Uterus (tissue), 4 donors: ENCODE results near the gene ETS1. TPM values are rescaled to one million over a fixed set of nuclear protein-coding genes. Genes with fewer than 3 reads are reported as not detected.

Experiments used
- DNase-seq, 2 donors: peaks; one replicate each; pipeline ENCODE4 v3.0.0-alpha.2; 2019 to 2020
- H3K27ac ChIP-seq, 2 donors: fragments of 200-600 bp; sonication (generic); 1 replicate in 1 of 2; 2 replicates in 1 of 2; pipeline ENCODE4 v1.5.1; 2016 to 2018
- H3K27me3 ChIP-seq, 2 donors: fragments of 200-600 bp; sonication (generic); one replicate each; pipeline ENCODE4 v1.5.1; 2018 to 2019; ENCODE audit warnings: control low read depth in 1 of 2
- H3K36me3 ChIP-seq, 2 donors: fragments of 200-600 bp; sonication (generic); one replicate each; pipeline ENCODE4 v1.5.1; 2019; ENCODE audit warnings: control low read depth in 1 of 2
- H3K4me1 ChIP-seq, 2 donors: fragments of 200-600 bp; sonication (generic); one replicate each; pipeline ENCODE4 v1.5.1; 2018 to 2019; ENCODE audit warnings: control low read depth in 1 of 2
- H3K4me3 ChIP-seq, 2 donors: fragments of 200-600 bp; sonication (generic); 1 replicate in 1 of 2; 2 replicates in 1 of 2; pipeline ENCODE4 v1.5.1; 2018 to 2019; ENCODE audit warnings: mild to moderate bottlenecking in 1 of 2
- H3K9me3 ChIP-seq, 2 donors: fragments of 200-600 bp; sonication (generic); one replicate each; pipeline ENCODE4 v1.5.1; 2019; ENCODE audit warnings: control low read depth in 1 of 2
- POLR2A ChIP-seq, 2 donors: fragments of 450-650 bp; IDR thresholded peaks; one replicate each; pipeline ENCODE4 v1.6.1; 2016; ENCODE audit warnings: antibody characterized with exemption in 2 of 2, mild to moderate bottlenecking in 1 of 2, moderate library complexity in 1 of 2
- intact Hi-C: fragments of 100-400 bp; cut with DNase I; formaldehyde crosslinking; loops from one replicate; pipeline ENCODE4 v1.15.1; 2023; ENCODE audit warnings: low total_unique reads
- total RNA-seq, 4 donors: library from RNA; depleted of rRNA in 3 of 4; stranded (reverse); fragments of >200 nt in 3 of 4; gene quantifications; one replicate each; pipeline versions ENCODE4 v1.1.0 to v1.2.4, GENCODE V29; 2014 to 2023
- TF ChIP-seq, protein P1 (sequence below), 4 experiments: fragments of 200-600 bp in 2 of 4; fragments of 450-650 bp in 2 of 4; sonication (generic) in 2 of 4; IDR thresholded peaks; one replicate each; pipeline ENCODE4 v1.5.1; 2016 to 2019; ENCODE audit warnings: antibody characterized with exemption in 4 of 4, mild to moderate bottlenecking in 2 of 4, moderate library complexity in 1 of 4
- donor health status: DM: yes; HTN: yes; CAD: no.

Gene ETS1
- total RNA-seq, 4 donors from 2014 or later: 24.1 to 80.9 (median 58.3) TPM

DNA sequence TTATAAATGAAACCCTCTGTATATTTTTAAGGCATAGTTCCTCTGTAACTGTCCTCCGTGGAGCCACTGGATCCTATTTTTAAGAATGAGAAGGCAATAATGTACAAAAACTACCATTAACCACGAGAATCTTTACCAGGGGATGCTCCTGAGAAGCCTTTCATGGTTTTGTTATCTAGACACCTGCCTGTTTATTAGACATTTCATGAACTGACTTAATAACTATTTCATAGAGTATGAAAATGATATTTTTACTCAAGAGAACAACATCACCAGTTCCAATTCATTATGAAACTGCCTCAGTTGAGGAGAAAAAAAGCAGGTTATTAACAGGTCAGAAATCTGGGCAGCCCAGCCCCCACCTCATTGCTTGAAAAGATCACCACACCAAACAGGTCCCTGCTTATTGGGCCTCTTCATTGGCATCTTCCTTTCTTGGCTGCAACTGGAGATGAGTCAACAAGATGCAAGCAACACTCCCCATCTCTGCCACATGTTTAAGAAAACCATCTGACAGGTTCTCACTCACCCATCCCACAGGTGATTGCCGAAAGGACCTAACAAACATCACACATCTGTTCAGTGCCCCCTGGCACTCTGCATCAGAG, 27.8 kb downstream of the ETS1 start:
- H3K27ac ChIP-seq: no peak overlapping the region
- intact Hi-C loops: no loop called here
- TF ChIP-seq POLR2A (IDR thresholded peaks at IDR 0.05): no peak
- TF ChIP-seq, protein P1, sequence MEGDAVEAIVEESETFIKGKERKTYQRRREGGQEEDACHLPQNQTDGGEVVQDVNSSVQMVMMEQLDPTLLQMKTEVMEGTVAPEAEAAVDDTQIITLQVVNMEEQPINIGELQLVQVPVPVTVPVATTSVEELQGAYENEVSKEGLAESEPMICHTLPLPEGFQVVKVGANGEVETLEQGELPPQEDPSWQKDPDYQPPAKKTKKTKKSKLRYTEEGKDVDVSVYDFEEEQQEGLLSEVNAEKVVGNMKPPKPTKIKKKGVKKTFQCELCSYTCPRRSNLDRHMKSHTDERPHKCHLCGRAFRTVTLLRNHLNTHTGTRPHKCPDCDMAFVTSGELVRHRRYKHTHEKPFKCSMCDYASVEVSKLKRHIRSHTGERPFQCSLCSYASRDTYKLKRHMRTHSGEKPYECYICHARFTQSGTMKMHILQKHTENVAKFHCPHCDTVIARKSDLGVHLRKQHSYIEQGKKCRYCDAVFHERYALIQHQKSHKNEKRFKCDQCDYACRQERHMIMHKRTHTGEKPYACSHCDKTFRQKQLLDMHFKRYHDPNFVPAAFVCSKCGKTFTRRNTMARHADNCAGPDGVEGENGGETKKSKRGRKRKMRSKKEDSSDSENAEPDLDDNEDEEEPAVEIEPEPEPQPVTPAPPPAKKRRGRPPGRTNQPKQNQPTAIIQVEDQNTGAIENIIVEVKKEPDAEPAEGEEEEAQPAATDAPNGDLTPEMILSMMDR (IDR thresholded peaks at IDR 0.05): no peak

DNA sequence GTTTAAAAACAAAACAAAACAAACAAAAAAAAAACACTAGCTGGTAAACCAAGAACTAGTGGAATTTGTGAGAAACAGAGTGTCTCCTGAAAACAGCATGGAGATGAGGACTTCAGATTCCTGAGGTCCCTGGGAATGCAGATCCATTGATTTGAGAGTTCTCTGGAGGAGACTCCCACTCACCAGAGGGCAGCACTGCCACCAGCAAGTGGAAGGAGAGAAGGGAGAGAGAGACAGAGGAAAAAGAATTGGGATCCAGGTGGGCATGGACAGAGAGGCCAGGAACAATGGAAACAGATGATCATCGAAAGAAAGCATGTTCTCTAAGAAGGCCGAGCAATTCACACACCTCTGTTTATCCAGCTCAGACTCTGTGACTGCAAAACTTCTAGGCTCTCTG, 31.8 kb downstream of the ETS1 start:
- no peak for TF ChIP-seq POLR2A (IDR thresholded peaks at IDR 0.05)
- TF ChIP-seq, protein P1 (IDR thresholded peaks at IDR 0.05): peak in 1 of 4 experiments; percentile 9
- intact Hi-C loops: no loop called here
- no peak for DNase-seq

More for the DNA sequence above, 27.8 kb downstream of the ETS1 start:
- Histone ChIP-seq H3K9me3 (no peaks in the 10 kb centered on the region), H3K27me3 (no peaks in the 10 kb centered on the region), H3K4me1 (no peaks in the 10 kb centered on the region), H3K36me3 (no peaks in the 10 kb centered on the region), H3K4me3 (no peak overlapping the region)
- DNase-seq: no peak

DNA sequence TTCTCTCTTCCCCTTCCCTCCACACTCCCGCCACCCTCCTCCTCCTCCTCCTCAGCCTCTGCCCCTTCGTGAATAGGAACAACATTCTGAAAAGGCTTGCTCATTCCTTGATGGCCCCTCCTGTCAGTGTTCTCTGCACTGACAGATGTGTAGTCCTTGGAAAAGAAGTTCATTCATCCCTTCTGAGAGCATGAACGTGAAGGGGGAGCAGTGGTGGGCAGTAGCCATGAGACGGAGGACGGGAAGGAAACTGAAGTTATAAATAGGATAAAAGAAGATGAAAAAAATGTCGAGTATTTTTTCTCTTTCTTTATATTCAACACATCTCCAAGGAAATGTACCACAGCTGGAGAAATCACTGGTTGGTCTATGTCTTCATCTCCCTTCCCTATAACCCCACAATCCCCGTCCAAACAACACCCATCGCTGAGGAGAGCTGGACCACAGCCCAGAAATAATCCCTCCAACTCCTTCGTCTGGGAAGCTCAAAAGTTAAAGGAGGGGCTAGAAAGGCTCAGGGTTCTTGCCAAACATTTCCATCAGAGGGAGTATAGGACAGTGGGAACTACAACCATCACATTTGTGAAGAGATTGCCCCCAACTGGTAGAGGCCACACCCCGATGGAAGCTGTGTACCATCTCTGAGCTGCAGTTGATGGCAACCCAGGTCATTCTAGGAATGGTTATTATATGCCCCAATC, 33.5 kb downstream of the ETS1 start:
- no peak for DNase-seq
- peaks cover 0 to 6% of the 10 kb centered on the region in 2 donors for H3K4me1 ChIP-seq
- no peaks in the 10 kb centered on the region for H3K36me3 ChIP-seq
- peak overlapping the region in 1 of 2 donors; percentile 31 for H3K27ac ChIP-seq
- H3K9me3 ChIP-seq: no peaks in the 10 kb centered on the region
- H3K4me3 ChIP-seq: no peak overlapping the region
- intact Hi-C loops: no loop called here
- no peak for TF ChIP-seq POLR2A (IDR thresholded peaks at IDR 0.05)
- TF ChIP-seq, protein P1 (IDR thresholded peaks at IDR 0.05): peak in 2 of 4 experiments; percentile 2 to 28
- H3K27me3 ChIP-seq: no peaks in the 10 kb centered on the region

More for the DNA sequence above, 31.8 kb downstream of the ETS1 start:
- H3K27me3 ChIP-seq: no peaks in the 10 kb centered on the region
- H3K36me3 ChIP-seq: no peaks in the 10 kb centered on the region
- H3K4me1 ChIP-seq: no peaks in the 10 kb centered on the region
- H3K9me3 ChIP-seq: no peaks in the 10 kb centered on the region
- H3K4me3 ChIP-seq: no peak overlapping the region
- H3K27ac ChIP-seq: peak overlapping the region in 1 of 2 donors; percentile 42

DNA sequence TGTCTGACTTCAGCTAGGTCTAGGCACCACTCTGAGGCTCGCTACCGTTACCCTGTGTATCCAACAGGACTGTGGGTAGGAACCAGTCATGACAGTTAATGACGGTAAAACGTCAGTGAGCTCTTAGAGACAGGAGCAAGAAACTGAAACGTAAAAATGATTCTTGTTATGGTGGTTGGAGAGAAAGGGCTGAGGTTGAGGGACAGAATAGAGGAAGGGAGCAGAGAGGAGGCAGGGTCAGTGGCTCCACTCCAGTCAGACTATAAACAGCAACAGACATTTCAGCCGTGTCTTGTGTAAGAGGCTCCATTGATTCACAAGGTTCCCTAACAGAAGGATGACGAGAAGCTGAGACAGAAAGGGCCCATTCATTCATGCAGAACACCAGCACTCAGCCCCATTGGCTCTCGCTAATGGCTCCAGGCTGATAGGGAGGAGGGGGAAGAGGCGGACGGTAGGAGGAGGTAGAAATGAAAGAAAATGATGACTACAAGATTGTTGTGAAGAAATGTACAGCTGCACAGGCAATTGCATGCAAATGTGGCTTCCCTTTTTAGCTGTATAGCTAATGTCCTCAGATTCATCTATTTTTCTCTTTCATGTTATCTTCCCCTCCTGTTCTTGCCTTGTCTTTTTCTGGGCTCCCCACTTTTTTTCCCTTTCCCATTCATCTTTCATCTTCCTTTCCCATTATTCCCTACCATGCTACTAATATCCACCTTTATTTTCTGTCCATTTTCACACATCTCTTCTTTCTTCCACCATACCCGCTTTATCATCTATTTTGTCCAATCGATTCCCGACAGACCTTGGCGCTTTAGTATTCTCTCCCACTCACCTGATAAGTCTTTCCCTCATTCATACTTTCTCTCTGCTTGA, 34.3 kb downstream of the ETS1 start:
- no peak for DNase-seq

More for the DNA sequence above, 34.3 kb downstream of the ETS1 start:
- TF ChIP-seq, protein P1 (IDR thresholded peaks at IDR 0.05): no peak
- TF ChIP-seq POLR2A (IDR thresholded peaks at IDR 0.05): no peak
- H3K4me1 ChIP-seq: peaks cover 0 to 6% of the 10 kb centered on the region in 2 donors
- H3K4me3 ChIP-seq: no peak overlapping the region
- no peaks in the 10 kb centered on the region for H3K9me3 ChIP-seq
- no peaks in the 10 kb centered on the region for H3K36me3 ChIP-seq
- H3K27me3 ChIP-seq: no peaks in the 10 kb centered on the region
- peak overlapping the region in 1 of 2 donors; percentile 31 for H3K27ac ChIP-seq
- intact Hi-C loops: no loop called here
